ENCODE measurements around the gene GLRX. TPM values are rescaled to one million over a fixed set of nuclear protein-coding genes. Genes with fewer than 3 reads are reported as not detected.

GLRX gene
- total and polyA plus RNA-seq, 2 of the 4 experiments (the other 2 are of a cell fraction) = 142 to 193 TPM

DNA sequence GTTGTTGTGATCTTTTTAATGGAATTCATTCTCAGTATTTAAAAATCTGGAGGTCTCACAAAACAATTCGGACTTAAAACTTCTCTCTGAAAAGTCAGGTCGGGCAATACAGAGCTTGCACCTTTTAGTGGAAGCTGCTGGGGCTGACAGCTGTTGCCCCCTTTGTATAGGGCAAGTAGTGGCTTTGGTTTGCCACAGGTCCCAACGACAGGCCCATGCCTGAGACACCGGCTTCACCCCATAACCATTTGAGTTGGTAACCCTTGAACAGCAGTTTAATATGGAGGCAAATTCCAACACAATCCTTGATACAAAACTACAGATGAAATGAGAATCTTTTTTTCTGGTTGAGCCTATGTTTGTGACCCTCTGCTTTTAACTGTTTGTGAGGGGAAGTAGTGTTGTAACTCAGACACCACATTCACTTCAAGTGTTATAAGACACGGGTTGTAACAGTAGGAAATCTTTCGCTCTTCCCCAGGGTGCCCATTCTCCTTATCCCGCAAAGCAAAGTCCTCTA lies 752 bp upstream of the GLRX start:
- in situ Hi-C loops (cut with MboI; ENCODE audit: low sequenced_read_pairs) = loop anchor here (5.0 kb wide), 1 partner anchor 36 kb away; no protein-coding TSS in a partner anchor
- peak; percentile 64; the same call in 1 of the 2 replicates for TF ChIP-seq POLR2A (IDR thresholded peaks at IDR 0.05; ENCODE audit: low read depth, low read length)
- TF ChIP-seq SMC3 (IDR thresholded peaks at IDR 0.05; ENCODE audit: low read depth, low read length) = no peak
- TF ChIP-seq CTCF (conservative IDR thresholded peaks at IDR 0.05; ENCODE audit: low read depth, low read length) = no peak
- Histone ChIP-seq H2AK9ac (replicated peaks; ENCODE audit: low read depth, low read length, poor library complexity) (peak overlapping the region; percentile 94), H2AFZ (replicated peaks; ENCODE audit: low read length, poor library complexity) (peak overlapping the region; percentile 60), H3K9ac (ENCODE audit: low read depth, low read length) (peak overlapping the region; percentile 74), H3K4me2 (ENCODE audit: low read depth, low read length) (peak overlapping the region; percentile 75), H4K91ac (ENCODE audit: insufficient read depth, low read depth, low read length) (peak overlapping the region; percentile 97), H2BK20ac (ENCODE audit: low read depth, low read length) (peak overlapping the region; percentile 97), H4K20me1 (ENCODE audit: insufficient read depth, low read length) (peaks cover 24% of the 10 kb centered on the region), H3K79me1 (ENCODE audit: low read depth in 1 of 2, low read length in 2 of 2) (peaks cover 6 to 43% of the 10 kb centered on the region in 2 experiments; a peak in 2 of 4 replicates), H2AK5ac (ENCODE audit: low read depth, low read length) (peak overlapping the region; percentile 95), H3K4me3 (ENCODE audit: insufficient read depth, low read depth, low read length) (peak overlapping the region; percentile 92; the same call in 1 of the 2 replicates), H4K5ac (ENCODE audit: low read depth, low read length) (peak overlapping the region; percentile 91), H3K27ac (ENCODE audit: insufficient read depth, low read length) (peak overlapping the region; percentile 96), H2BK120ac (ENCODE audit: low read depth, low read length) (peak overlapping the region; percentile 97), H3K4ac (ENCODE audit: low read depth, low read length) (peak overlapping the region; percentile 98), H3K9me3 (ENCODE audit: control insufficient read depth, insufficient read depth, low read length) (no peaks in the 10 kb centered on the region), H3K36me3 (ENCODE audit: control insufficient read depth, insufficient read depth, low read length) (peaks cover 6% of the 10 kb centered on the region), H2BK5ac (ENCODE audit: low read depth, low read length, poor library complexity, severe bottlenecking) (peak overlapping the region; percentile 98), H3K9me1 (ENCODE audit: insufficient read depth, low read length) (peaks cover 18% of the 10 kb centered on the region), H4K8ac (ENCODE audit: low read depth in 2 of 2, low read length in 2 of 2) (peak overlapping the region; percentile 72 to 95), H3K18ac (ENCODE audit: low read depth, low read length) (peak overlapping the region; percentile 92), H3K14ac (replicated peaks; ENCODE audit: low read depth, low read length) (peak overlapping the region; percentile 94), H3K23ac (ENCODE audit: low read depth, low read length) (peak overlapping the region; percentile 92), H2BK15ac (ENCODE audit: low read depth, low read length) (peak overlapping the region; percentile 97), H3K27me3 (ENCODE audit: control insufficient read depth, insufficient read depth, low read length) (no peaks in the 10 kb centered on the region), H3K56ac (ENCODE audit: extremely low read depth, insufficient read depth, low read length) (peak overlapping the region; percentile 83), H3K4me1 (ENCODE audit: control insufficient read depth, insufficient read depth, low read length) (peaks cover 21% of the 10 kb centered on the region)
- ChIA-PET CTCF (interaction anchor here (1.0 to 1.2 kb wide), 2 partner anchors 23 to 42 kb away, joined by 3 to 4 read pairs; no protein-coding TSS in a partner anchor), POLR2A (ENCODE audit: unreplicated experiment) (interaction anchor here (0.5 to 2.0 kb wide), 8 partner anchors 8 to 507 kb away, joined by 3 to 35 read pairs (median 5); partner anchors contain the start of gene RHOBTB3)
- no peak for DNase-seq
- BruUV-seq (replicated peaks) = TSS peak; percentile 92
- intact Hi-C loops (cut with micrococcal nuclease) = loop anchor here (2.0 kb wide), 2 partner anchors 42 to 88 kb away; no protein-coding TSS in a partner anchor
- WGBS, 2 experiments (ENCODE audit: extremely low coverage in 2 of 2, insufficient read length in 1 of 2) = no CpG with 5 or more reads among the region's 7 CpGs
- no peak for ATAC-seq (ENCODE audit: low read depth)
- dilution Hi-C loops (cut with HindIII; ENCODE audit: low sequenced_read_pairs, unreplicated experiment) = no loop called here
